ENCODE measurements around the gene PKD2L2. TPM values are rescaled to one million over a fixed set of nuclear protein-coding genes. Genes with fewer than 3 reads are reported as not detected.
"Not testable (repeated sequence)": the region's sequence is repeated elsewhere in the genome, so short reads cannot be mapped to it uniquely, and the experiment has no call there.

The PKD2L2 gene
- polyA plus RNA-seq, 2 of the 4 experiments (the other 2 are of a cell fraction): 0.04 to 0.05 TPM

- no peak overlapping the region for H3K27ac ChIP-seq
- FAIRE-seq (no peak), ATAC-seq (no peak), DNase-seq (ENCODE audit: low read depth in 1 of 2, low spot score in 1 of 2) (no peak)
- no peak overlapping the region for H3K4me3 ChIP-seq
- H3K9me3 ChIP-seq: no peaks in the 10 kb centered on the region
- no peaks in the 10 kb centered on the region for H3K4me1 ChIP-seq
- H3K4me2 ChIP-seq: no peak overlapping the region
- 86% methylated on average over 6 of the region's 6 CpGs for WGBS (ENCODE audit: missing lambda C conversion rate)
- TF ChIP-seq NFE2L2 (conservative IDR thresholded peaks at IDR 0.05; ENCODE audit: low read length): no peak
- TF ChIP-seq POLR2A (IDR thresholded peaks at IDR 0.05; ENCODE audit: low read length): no peak
- TF ChIP-seq RARB (CRISPR knock-in tag; IDR thresholded peaks at IDR 0.05): no peak
- no peak for TF ChIP-seq POLR2AphosphoS2 (conservative IDR thresholded peaks at IDR 0.05; ENCODE audit: low read length)
- TF ChIP-seq EHF (CRISPR knock-in tag; IDR thresholded peaks at IDR 0.05): no peak
- no peak for TF ChIP-seq RAD21 (conservative IDR thresholded peaks at IDR 0.05 in 1 of 2, IDR thresholded peaks at IDR 0.05 in 1 of 2)
- no peak for TF ChIP-seq CBX8 (IDR thresholded peaks at IDR 0.05)
- no peak for TF ChIP-seq CHD4 (IDR thresholded peaks at IDR 0.05; ENCODE audit: borderline replicate concordance)
- no peak for TF ChIP-seq ZFP36 (IDR thresholded peaks at IDR 0.05; ENCODE audit: borderline replicate concordance, partially characterized antibody)
- no peak for TF ChIP-seq HDAC2 (IDR thresholded peaks at IDR 0.05)
- TF ChIP-seq ZSCAN20 (CRISPR knock-in tag; IDR thresholded peaks at IDR 0.05): no peak
- no peak for TF ChIP-seq SMC3 (IDR thresholded peaks at IDR 0.05)
- TF ChIP-seq FOSL2 (IDR thresholded peaks at IDR 0.05): no peak
- no peak for TF ChIP-seq FOSL2 (CRISPR knock-in tag; IDR thresholded peaks at IDR 0.05)
- ChIA-PET POLR2A (no interaction called here), CTCF (interaction anchor here (1.0 kb wide), 1 partner anchor 25 kb away, joined by 3 read pairs; no protein-coding TSS in a partner anchor)
Measured at GRCh38 chr5:137847687-137848086, 41.6 kb upstream of the PKD2L2 start.

- H3K4me3 ChIP-seq; H3K27ac ChIP-seq; POLR2A ChIA-PET; H3K9me3 ChIP-seq; H3K4me1 ChIP-seq; DNase-seq (ENCODE audit: low read depth in 1 of 2, low spot score in 1 of 2); H3K4me2 ChIP-seq; ATAC-seq; FAIRE-seq: not testable (repeated sequence)
- CTCF ChIA-PET: interaction anchor here (1.2 kb wide), 1 partner anchor 177 kb away, joined by 4 read pairs; no protein-coding TSS in a partner anchor
Measured at GRCh38 chr5:137853165-137853564, 36.1 kb upstream of the PKD2L2 start.

GRCh38 chr5:137856201-137856600 lies 33.1 kb upstream of the PKD2L2 start:
- DNase-seq (ENCODE audit: low read depth in 1 of 2, low spot score in 1 of 2) (no peak), ATAC-seq (no peak), FAIRE-seq (no peak)
- POLR2A ChIA-PET: no interaction called here
- H3K27ac ChIP-seq: no peak overlapping the region
- TF ChIP-seq E2F6 (IDR thresholded peaks at IDR 0.05; ENCODE audit: borderline replicate concordance, low read depth): no peak
- TF ChIP-seq MAX (IDR thresholded peaks at IDR 0.05): no peak
- TF ChIP-seq JUNB (IDR thresholded peaks at IDR 0.05): no peak
- no peak for TF ChIP-seq JUN (IDR thresholded peaks at IDR 0.05)
- TF ChIP-seq RCOR1 (IDR thresholded peaks at IDR 0.05; ENCODE audit: low read depth, low read length): no peak
- TF ChIP-seq TP53 (CRISPR knock-in tag; IDR thresholded peaks at IDR 0.05): no peak
- TF ChIP-seq ZC3H11A (IDR thresholded peaks at IDR 0.05): no peak
- no peak for TF ChIP-seq REST (IDR thresholded peaks at IDR 0.05)
- TF ChIP-seq FOSL2 (IDR thresholded peaks at IDR 0.05): no peak
- TF ChIP-seq FOSL2 (CRISPR knock-in tag; IDR thresholded peaks at IDR 0.05): no peak
- TF ChIP-seq CBX2 (IDR thresholded peaks at IDR 0.05; ENCODE audit: borderline replicate concordance, low read depth): no peak
- no peak for TF ChIP-seq ZSCAN20 (CRISPR knock-in tag; IDR thresholded peaks at IDR 0.05)
- no peak for TF ChIP-seq MAFK (IDR thresholded peaks at IDR 0.05; ENCODE audit: partially characterized antibody)
- TF ChIP-seq RARB (CRISPR knock-in tag; IDR thresholded peaks at IDR 0.05): no peak
- TF ChIP-seq HOXA7 (CRISPR knock-in tag; IDR thresholded peaks at IDR 0.05): no peak
- H3K4me1 ChIP-seq: no peaks in the 10 kb centered on the region
- WGBS (ENCODE audit: missing lambda C conversion rate): 78% methylated on average over 3 of the region's 3 CpGs
- CTCF ChIA-PET: no interaction called here
- no peak overlapping the region for H3K4me3 ChIP-seq
- H3K4me2 ChIP-seq: no peak overlapping the region
- no peaks in the 10 kb centered on the region for H3K9me3 ChIP-seq

Data from A549 (cell line).